ENCODE results near the gene PER1.

- TF ChIP-seq ARNT (IDR thresholded peaks at IDR 0.05) (no peak), BHLHE40 (IDR thresholded peaks at IDR 0.05; ENCODE audit: borderline replicate concordance) (no peak), FOXK2 (IDR thresholded peaks at IDR 0.05) (no peak), SUZ12 (IDR thresholded peaks at IDR 0.05) (no peak), NFRKB (IDR thresholded peaks at IDR 0.05) (no peak), LEF1 (IDR thresholded peaks at IDR 0.05; ENCODE audit: borderline replicate concordance) (no peak), TARDBP (IDR thresholded peaks at IDR 0.05) (no peak), PKNOX1 (IDR thresholded peaks at IDR 0.05) (no peak), SP1 (IDR thresholded peaks at IDR 0.05) (no peak), L3MBTL2 (conservative IDR thresholded peaks at IDR 0.05) (no peak), FOXM1 (IDR thresholded peaks at IDR 0.05; ENCODE audit: borderline replicate concordance) (no peak)
Measured at GRCh38 chr17:8118769-8119580, 33.2 kb downstream of the PER1 start.
